AG04449 (cell line): Measurements from ENCODE around the gene SARS2.

Experiments
- CTCF ChIA-PET: fragments of 350-600 bp; formaldehyde crosslinking; extraction: SDS; loops from one replicate; lab custom pipeline; 2021; ENCODE audit warnings: antibody characterized with exemption; lab: Yijun Ruan, JAX
- POLR2A ChIA-PET: fragments of 400-600, 350-600 bp; formaldehyde crosslinking; extraction: SDS; loops from one replicate; lab custom pipeline; 2020; ENCODE audit warnings: antibody characterized with exemption, inconsistent platforms; lab: Yijun Ruan, JAX
- DNase-seq: peaks from one replicate; pipeline ENCODE4 v3.0.0-alpha.2; 2010; ENCODE audit warnings: low read depth, low spot score
- H3K4me3 ChIP-seq: 2 replicates; pipeline ENCODE4 v1.5.1; 2011; ENCODE audit warnings: low read depth, mild to moderate bottlenecking, control low read depth, low read length
- CTCF ChIP-seq: IDR thresholded peaks from one replicate; pipeline ENCODE4 v1.5.1; 2011; ENCODE audit warnings: mild to moderate bottlenecking, moderate library complexity, low read length, control low read depth, inconsistent platforms; ENCODE audit not compliant: insufficient read depth; ENCODE audit errors: missing control alignments

SARS2 gene

DNA sequence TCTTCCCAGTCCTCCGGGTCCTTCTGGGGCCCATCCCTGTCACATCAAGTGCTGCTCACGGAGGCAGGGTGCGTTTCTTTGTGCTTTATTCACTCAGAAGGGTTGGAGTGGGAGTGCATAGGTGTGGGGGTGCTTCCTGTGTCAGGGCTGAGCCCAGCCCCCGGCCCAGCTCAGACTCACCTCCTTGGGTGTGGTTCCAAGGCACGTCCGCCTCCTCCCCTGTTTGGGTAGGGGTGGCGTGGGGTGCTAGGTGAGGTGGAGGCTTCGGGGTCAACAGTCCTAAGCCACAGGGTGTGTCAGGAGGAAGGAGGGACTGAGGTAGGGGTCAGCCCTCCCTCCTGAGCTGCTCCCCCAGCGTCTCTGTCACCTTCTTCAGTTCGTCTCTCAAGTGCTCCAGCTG is 21.7 kb downstream of the SARS2 start:
- CTCF ChIA-PET, result interaction anchor here (1.2 to 1.4 kb wide), 2 partner anchors 22 to 139 kb away, joined by 3 read pairs; no protein-coding TSS in a partner anchor

GRCh38 chr19:38907670-38908069 is 22.9 kb downstream of the SARS2 start:
- no peak overlapping the region for H3K4me3 ChIP-seq
- POLR2A ChIA-PET, result no interaction called here
- CTCF ChIA-PET, result interaction anchor here (1.2 kb wide), 1 partner anchor 273 kb away, joined by 3 read pairs; no protein-coding TSS in a partner anchor
- TF ChIP-seq CTCF, result no peak
- DNase-seq, result no peak

More for the DNA sequence above, 21.7 kb downstream of the SARS2 start:
- no peak overlapping the region for H3K4me3 ChIP-seq
- POLR2A ChIA-PET, result no interaction called here
- TF ChIP-seq CTCF, result no peak
- no peak for DNase-seq

- no peak for TF ChIP-seq CTCF
- H3K4me3 ChIP-seq, result no peak overlapping the region
- ChIA-PET POLR2A (no interaction called here), CTCF (interaction anchor here (1.2 to 2.2 kb wide), 2 partner anchors 20 to 272 kb away, joined by 3 to 6 read pairs; no protein-coding TSS in a partner anchor)
- no peak for DNase-seq
Measured at GRCh38 chr19:38907227-38907626, 23.3 kb downstream of the SARS2 start.

DNA sequence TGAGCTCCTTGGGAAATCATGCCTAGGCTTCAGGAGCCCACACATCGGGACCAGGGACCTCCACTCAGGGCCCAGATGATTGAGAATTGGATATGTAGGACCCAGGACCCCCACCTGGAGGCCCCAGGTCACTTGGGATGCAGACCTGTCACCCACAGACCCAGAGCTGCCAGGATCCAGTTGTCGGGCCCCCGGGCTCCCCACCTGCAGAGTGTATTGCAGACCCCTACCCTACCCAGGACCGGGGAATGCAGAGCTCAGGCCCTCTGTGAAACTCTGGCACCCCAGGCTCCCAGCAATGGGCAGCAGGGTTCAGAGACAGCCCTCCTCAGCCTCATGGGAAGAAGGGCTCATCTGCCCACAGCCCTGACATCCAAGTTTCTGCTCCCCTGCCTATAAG is 24.9 kb downstream of the SARS2 start:
- ChIA-PET CTCF (interaction anchor here (0.9 to 2.2 kb wide), 2 partner anchors 18 to 25 kb away, joined by 3 to 6 read pairs; partner anchors contain the start of genes MRPS12 and SARS2), POLR2A (no interaction called here)
- TF ChIP-seq CTCF, result no peak
- DNase-seq, result no peak
- H3K4me3 ChIP-seq, result no peak overlapping the region

GRCh38 chr19:38904581-38905539 is 25.7 kb downstream of the SARS2 start:
- POLR2A ChIA-PET, result no interaction called here
- CTCF ChIA-PET, result interaction anchor here (2.2 kb wide), 1 partner anchor 17 kb away, joined by 6 read pairs; no protein-coding TSS in a partner anchor
- no peak for TF ChIP-seq CTCF
- DNase-seq, result no peak
- no peak overlapping the region for H3K4me3 ChIP-seq

- TF ChIP-seq CTCF, result no peak
- no peak overlapping the region for H3K4me3 ChIP-seq
- CTCF ChIA-PET, result interaction anchor here (1.0 to 4.4 kb wide), 5 partner anchors 14 to 499 kb away, joined by 3 to 53 read pairs (median 4); partner anchors contain the start of genes FAM98C, MRPS12 and SARS2
- POLR2A ChIA-PET, result no interaction called here
- DNase-seq, result no peak
Measured at GRCh38 chr19:38901683-38902082, 28.9 kb downstream of the SARS2 start.
